ENCODE data around the gene TAF1D.

DNA sequence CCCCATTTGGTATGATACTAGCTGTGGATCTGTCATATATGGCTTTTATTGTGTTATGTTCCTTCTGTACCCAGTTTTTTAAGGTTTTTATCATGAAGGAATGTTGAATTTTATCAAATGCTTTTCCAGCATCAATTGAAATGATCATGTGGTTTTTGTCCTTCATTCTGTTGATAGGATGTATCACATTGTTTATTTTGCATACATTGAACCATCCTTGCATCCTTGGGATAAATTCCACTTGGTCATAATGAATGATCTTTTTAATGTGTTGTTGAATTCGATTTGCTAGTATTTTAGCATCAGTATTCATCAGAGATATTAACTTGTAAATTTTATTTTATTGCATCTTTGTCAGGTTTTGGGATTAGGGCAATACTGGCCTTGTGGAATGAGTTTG is 31.1 kb downstream of the TAF1D start:
- TF ChIP-seq, protein P1, sequence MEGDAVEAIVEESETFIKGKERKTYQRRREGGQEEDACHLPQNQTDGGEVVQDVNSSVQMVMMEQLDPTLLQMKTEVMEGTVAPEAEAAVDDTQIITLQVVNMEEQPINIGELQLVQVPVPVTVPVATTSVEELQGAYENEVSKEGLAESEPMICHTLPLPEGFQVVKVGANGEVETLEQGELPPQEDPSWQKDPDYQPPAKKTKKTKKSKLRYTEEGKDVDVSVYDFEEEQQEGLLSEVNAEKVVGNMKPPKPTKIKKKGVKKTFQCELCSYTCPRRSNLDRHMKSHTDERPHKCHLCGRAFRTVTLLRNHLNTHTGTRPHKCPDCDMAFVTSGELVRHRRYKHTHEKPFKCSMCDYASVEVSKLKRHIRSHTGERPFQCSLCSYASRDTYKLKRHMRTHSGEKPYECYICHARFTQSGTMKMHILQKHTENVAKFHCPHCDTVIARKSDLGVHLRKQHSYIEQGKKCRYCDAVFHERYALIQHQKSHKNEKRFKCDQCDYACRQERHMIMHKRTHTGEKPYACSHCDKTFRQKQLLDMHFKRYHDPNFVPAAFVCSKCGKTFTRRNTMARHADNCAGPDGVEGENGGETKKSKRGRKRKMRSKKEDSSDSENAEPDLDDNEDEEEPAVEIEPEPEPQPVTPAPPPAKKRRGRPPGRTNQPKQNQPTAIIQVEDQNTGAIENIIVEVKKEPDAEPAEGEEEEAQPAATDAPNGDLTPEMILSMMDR (IDR thresholded peaks at IDR 0.05; ENCODE audit: low read length): no peak
- TF ChIP-seq EZH2 (IDR thresholded peaks at IDR 0.05; ENCODE audit: borderline replicate concordance, low read length): no peak

Data from OCI-LY1 (cell line).